Thyroid gland (tissue), 4 donors: ENCODE data around the gene FAM171A1. TPM values are rescaled to one million over a fixed set of nuclear protein-coding genes. Genes with fewer than 3 reads are reported as not detected.

Experiments used
- DNase-seq, 2 donors: peaks; one replicate each; pipeline ENCODE4 v3.0.0-alpha.2; 2019
- H3K27ac ChIP-seq, 3 donors: fragments of 200-600 bp; sonication (generic); 1 replicate in 2 of 3; 2 replicates in 1 of 3; pipeline ENCODE4 v1.5.1; 2016 to 2019; ENCODE audit warnings: mild to moderate bottlenecking in 1 of 3, moderate library complexity in 1 of 3
- H3K27me3 ChIP-seq: fragments of 200-600 bp; sonication (generic); one replicate; pipeline ENCODE4 v1.5.1; 2019
- H3K36me3 ChIP-seq, 2 donors: fragments of 200-600 bp; sonication (generic); one replicate each; pipeline ENCODE4 v1.5.1; 2016 to 2019
- H3K4me1 ChIP-seq, 2 donors: fragments of 200-600 bp; sonication (generic); one replicate each; pipeline ENCODE4 v1.5.1; 2017 to 2019
- H3K4me3 ChIP-seq, 3 donors: fragments of 200-600 bp; sonication (generic); replicated peaks in 1 of 3; 1 replicate in 2 of 3; 2 replicates in 1 of 3; pipeline ENCODE4 v1.5.1; 2016; ENCODE audit warnings: mild to moderate bottlenecking in 1 of 3
- H3K9me3 ChIP-seq: fragments of 200-600 bp; sonication (generic); one replicate; pipeline ENCODE4 v1.5.1; 2017
- CTCF ChIP-seq, 6 experiments: fragments of 200-600 bp in 3 of 6; fragments of 450-650 bp in 3 of 6; sonication (generic) in 3 of 6; IDR thresholded peaks; one replicate each; pipeline ENCODE4 v1.5.1; 2016 to 2019; ENCODE audit warnings: antibody characterized with exemption in 6 of 6, mild to moderate bottlenecking in 2 of 6, inconsistent platforms in 1 of 6, moderate library complexity in 1 of 6
- POLR2A ChIP-seq, 2 donors: fragments of 450-650 bp; IDR thresholded peaks; one replicate each; pipeline ENCODE4 v1.6.1; 2017; ENCODE audit warnings: antibody characterized with exemption in 2 of 2, mild to moderate bottlenecking in 2 of 2, moderate library complexity in 1 of 2
- WGBS, 2 donors: methylation state at CpG; one replicate each; pipeline ENCODE4 v1.1.5; 2017; 5-methylcytosine and 5-hydroxymethylcytosine counted together
- intact Hi-C: fragments of 100-400 bp; cut with DNase I; formaldehyde crosslinking; loops from one replicate; pipeline ENCODE4 v1.15.1; 2023
- total RNA-seq, 4 donors: library from RNA; depleted of rRNA; stranded (reverse); fragments of >200 nt; gene quantifications; one replicate each; pipeline ENCODE4 v1.2.3, GENCODE V29; 2016

The FAM171A1 gene
- total RNA-seq, 4 donors from 2014 or later = 10.2 to 14.9 (median 13.3) TPM

GRCh38 chr10:15295537-15296325 is 75.4 kb downstream of the FAM171A1 start:
- Histone ChIP-seq H3K4me3 (no peak overlapping the region), H3K36me3 (no peaks in the 10 kb centered on the region), H3K27me3 (no peaks in the 10 kb centered on the region), H3K9me3 (no peaks in the 10 kb centered on the region), H3K27ac (no peak overlapping the region), H3K4me1 (no peaks in the 10 kb centered on the region)
- DNase-seq = no peak
- TF ChIP-seq CTCF (IDR thresholded peaks at IDR 0.05) (no peak), POLR2A (IDR thresholded peaks at IDR 0.05) (no peak)
- WGBS, 2 donors = 87 to 88% methylated on average over 5 of the region's 5 CpGs
- intact Hi-C loops = no loop called here

- H3K27ac ChIP-seq = no peak overlapping the region
- 72 to 75% methylated on average over 13 of the region's 13 CpGs for WGBS, 2 donors
These were observed 76.9 kb downstream of the FAM171A1 start for GRCh38 chr10:15293862-15294842.

GRCh38 chr10:15290671-15291070 is 80.4 kb downstream of the FAM171A1 start:
- intact Hi-C loops = no loop called here

More at GRCh38 chr10:15293862-15294842, 76.9 kb downstream of the FAM171A1 start:
- H3K27me3 ChIP-seq = no peaks in the 10 kb centered on the region
- TF ChIP-seq CTCF (IDR thresholded peaks at IDR 0.05) (no peak), POLR2A (IDR thresholded peaks at IDR 0.05) (no peak)
- DNase-seq = no peak
- H3K9me3 ChIP-seq = no peaks in the 10 kb centered on the region
- H3K4me1 ChIP-seq = no peaks in the 10 kb centered on the region
- no peak overlapping the region for H3K4me3 ChIP-seq
- intact Hi-C loops = no loop called here
- H3K36me3 ChIP-seq = no peaks in the 10 kb centered on the region

GRCh38 chr10:15290150-15290549 is 80.9 kb downstream of the FAM171A1 start:
- no peaks in the 10 kb centered on the region for H3K4me1 ChIP-seq
- DNase-seq = no peak
- no peak for TF ChIP-seq CTCF (IDR thresholded peaks at IDR 0.05)
- TF ChIP-seq POLR2A (IDR thresholded peaks at IDR 0.05) = no peak
- 92 to 93% methylated on average over 4 of the region's 4 CpGs for WGBS, 2 donors
- H3K9me3 ChIP-seq = no peaks in the 10 kb centered on the region
- H3K27ac ChIP-seq = no peak overlapping the region
- no peak overlapping the region for H3K4me3 ChIP-seq
- intact Hi-C loops = no loop called here
- no peaks in the 10 kb centered on the region for H3K27me3 ChIP-seq
- no peaks in the 10 kb centered on the region for H3K36me3 ChIP-seq

More at GRCh38 chr10:15290671-15291070, 80.4 kb downstream of the FAM171A1 start:
- Histone ChIP-seq H3K36me3 (no peaks in the 10 kb centered on the region), H3K27ac (no peak overlapping the region), H3K9me3 (no peaks in the 10 kb centered on the region), H3K27me3 (no peaks in the 10 kb centered on the region), H3K4me1 (no peaks in the 10 kb centered on the region), H3K4me3 (no peak overlapping the region)
- WGBS, 2 donors = 84 to 85% methylated on average over 7 of the region's 7 CpGs
- TF ChIP-seq POLR2A (IDR thresholded peaks at IDR 0.05) (no peak), CTCF (IDR thresholded peaks at IDR 0.05) (no peak)
- no peak for DNase-seq
